ENCODE results near the gene CACNA1C. TPM values are rescaled to one million over a fixed set of nuclear protein-coding genes. Genes with fewer than 3 reads are reported as not detected.

Gene CACNA1C
- total and polyA plus RNA-seq, 2 of the 4 experiments (the other 2 are of a cell fraction) = 1.6 to 2.6 TPM

GRCh38 chr12:2588345-2588744 lies 535.6 kb downstream of the CACNA1C start:
- no peak overlapping the region for H3K9ac ChIP-seq (ENCODE audit: low read depth, low read length)
- no peak overlapping the region for H3K14ac ChIP-seq (replicated peaks; ENCODE audit: low read depth, low read length)
- H3K4me2 ChIP-seq (ENCODE audit: low read depth, low read length) = no peak overlapping the region
- no peak overlapping the region for H3K27ac ChIP-seq (ENCODE audit: insufficient read depth, low read length)
- no peak overlapping the region for H3K4ac ChIP-seq (ENCODE audit: low read depth, low read length)
- CTCF ChIA-PET = no interaction called here
- H2BK15ac ChIP-seq (ENCODE audit: low read depth, low read length) = no peak overlapping the region
- 69% methylated on average over 2 of the region's 7 CpGs; no CpG with 5 or more reads in 1 of the 2 experiments for WGBS, 2 experiments (ENCODE audit: extremely low coverage in 2 of 2, insufficient read length in 1 of 2)
- H3K9me1 ChIP-seq (ENCODE audit: insufficient read depth, low read length) = no peaks in the 10 kb centered on the region
- H4K20me1 ChIP-seq (ENCODE audit: insufficient read depth, low read length) = no peaks in the 10 kb centered on the region
- H3K18ac ChIP-seq (ENCODE audit: low read depth, low read length) = no peak overlapping the region
- intact Hi-C loops (cut with micrococcal nuclease) = no loop called here
- no peak overlapping the region for H4K8ac ChIP-seq (ENCODE audit: low read depth in 2 of 2, low read length in 2 of 2)
- no peak overlapping the region for H3K4me3 ChIP-seq (ENCODE audit: insufficient read depth, low read depth, low read length)
- in situ Hi-C loops (cut with MboI; ENCODE audit: low sequenced_read_pairs) = loop anchor here (10.0 kb wide), 3 partner anchors 304 to 784 kb away; partner anchors contain the start of gene CACNA1C
- H2BK5ac ChIP-seq (ENCODE audit: low read depth, low read length, poor library complexity, severe bottlenecking) = no peak overlapping the region
- no peak overlapping the region for H3K56ac ChIP-seq (ENCODE audit: extremely low read depth, insufficient read depth, low read length)
- DNase-seq (no peak), ATAC-seq (ENCODE audit: low read depth) (no peak)
- BruUV-seq (replicated peaks) = no TSS peak
- 0 out of 2 replicates have a peak, but pooled peaks cover 1% of the 10 kb centered on the region for H3K27me3 ChIP-seq (ENCODE audit: control insufficient read depth, insufficient read depth, low read length)
- peaks cover 10% of the 10 kb centered on the region for H3K9me3 ChIP-seq (ENCODE audit: control insufficient read depth, insufficient read depth, low read length)
- dilution Hi-C loops (cut with HindIII; ENCODE audit: low sequenced_read_pairs, unreplicated experiment) = no loop called here
- no peaks in the 10 kb centered on the region for H3K79me1 ChIP-seq (ENCODE audit: low read depth in 1 of 2, low read length in 2 of 2)
- POLR2A ChIA-PET (ENCODE audit: unreplicated experiment) = no interaction called here
- H4K91ac ChIP-seq (ENCODE audit: insufficient read depth, low read depth, low read length) = no peak overlapping the region
- H3K4me1 ChIP-seq (ENCODE audit: control insufficient read depth, insufficient read depth, low read length) = no peaks in the 10 kb centered on the region
- no peak overlapping the region for H3K23ac ChIP-seq (ENCODE audit: low read depth, low read length)
- no peak overlapping the region for H2BK120ac ChIP-seq (ENCODE audit: low read depth, low read length)
- H2AK5ac ChIP-seq (ENCODE audit: low read depth, low read length) = no peak overlapping the region
- peaks cover 25% of the 10 kb centered on the region for H3K36me3 ChIP-seq (ENCODE audit: control insufficient read depth, insufficient read depth, low read length)
- TF ChIP-seq CEBPB (IDR thresholded peaks at IDR 0.05; ENCODE audit: low read depth, low read length) (no peak), RAD21 (IDR thresholded peaks at IDR 0.05; ENCODE audit: low read length) (no peak), RCOR1 (IDR thresholded peaks at IDR 0.05; ENCODE audit: insufficient replicate concordance, low read length) (no peak), SMC3 (IDR thresholded peaks at IDR 0.05; ENCODE audit: low read depth, low read length) (no peak), BHLHE40 (IDR thresholded peaks at IDR 0.05; ENCODE audit: low read depth, low read length) (no peak)
- no peak overlapping the region for H2BK20ac ChIP-seq (ENCODE audit: low read depth, low read length)
- no peak overlapping the region for H4K5ac ChIP-seq (ENCODE audit: low read depth, low read length)
- H2AK9ac ChIP-seq (replicated peaks; ENCODE audit: low read depth, low read length, poor library complexity) = no peak overlapping the region
- no peak overlapping the region for H2AFZ ChIP-seq (replicated peaks; ENCODE audit: low read length, poor library complexity)

All from IMR-90 (cell line).